Measurements from ENCODE around the gene IRF2. TPM values are rescaled to one million over a fixed set of nuclear protein-coding genes. Genes with fewer than 3 reads are reported as not detected.

IRF2 gene
- total RNA-seq (10 to 100 TPM; 11.4 to 14.9 TPM), total RNA-seq (16.4 to 115 (median 56.7) reads per million in 172 experiments)
- polyA plus RNA-seq (2013, experiment 1 of 2), result 54.0 TPM
- polyA plus RNA-seq (2013, experiment 2 of 2), result 59.1 TPM

DNA sequence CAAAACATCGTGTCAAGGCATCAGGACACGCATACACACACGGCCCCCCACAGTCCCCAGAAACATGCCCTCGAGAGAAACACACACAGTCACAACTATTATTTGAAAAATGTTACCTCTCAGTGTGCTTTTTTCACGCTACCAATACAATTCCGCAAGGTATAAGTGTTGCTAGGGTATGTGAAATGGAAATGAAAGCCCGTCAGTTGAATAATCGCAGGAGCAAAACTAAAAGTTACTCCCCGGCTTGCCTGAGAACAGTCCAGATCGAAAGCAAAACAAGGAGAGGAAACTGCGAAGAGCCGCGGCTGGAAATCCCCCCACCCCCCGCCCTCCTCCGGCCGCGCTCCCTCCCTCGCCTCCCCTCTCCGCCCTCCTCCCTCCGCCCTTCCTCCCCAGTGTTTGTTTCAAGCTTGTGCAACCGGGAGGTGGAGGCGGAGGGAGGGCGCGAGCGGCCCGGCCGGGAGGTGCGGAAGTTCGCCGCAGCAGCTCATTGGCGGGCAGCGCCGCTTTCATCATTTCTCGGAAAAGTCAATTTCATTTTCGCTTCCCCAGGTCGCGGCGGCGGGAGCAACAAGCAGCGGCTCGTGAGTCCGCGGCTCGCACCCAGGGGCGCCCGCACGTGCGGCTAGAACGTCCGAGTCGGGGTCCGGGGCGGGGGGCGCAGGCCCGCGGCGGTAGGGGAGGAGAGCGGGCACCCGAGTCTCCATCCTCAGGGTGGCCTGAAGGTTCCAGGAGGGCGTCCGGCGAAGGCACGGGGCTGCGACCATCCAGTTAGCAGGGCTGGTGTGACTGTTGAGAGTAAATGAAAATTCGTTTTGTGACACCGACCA is at the start of gene IRF2:
Gene IRF2, minus strand, starts transcription at position 288 of the 833 bp plus-strand sequence. CDS start 45,486 bp downstream, outside the sequence.
- ChIA-PET POLR2A (interaction anchor here (0.6 to 5.2 kb wide), 42 partner anchors 9 to 1031 kb away, joined by 3 to 233 read pairs (median 6); partner anchors contain the start of genes CASP3, CDKN2AIP, CENPU and PRIMPOL), CTCF (interaction anchor here (0.9 to 2.0 kb wide), 2 partner anchors 63 to 210 kb away, joined by 4 to 7 read pairs; no protein-coding TSS in a partner anchor)
- H3K27me3 ChIP-seq (ENCODE audit: control insufficient read depth in 1 of 2, insufficient read depth in 2 of 2, low read length in 2 of 2), result no peaks in the 10 kb centered on the region
- H3K9me3 ChIP-seq (ENCODE audit: control insufficient read depth in 1 of 2, insufficient read depth in 1 of 2, low read length in 2 of 2), result no peaks in the 10 kb centered on the region
- peak within 1 kb of the TSS; percentile 99 for H3K4me3 ChIP-seq (ENCODE audit: low read length)
- intact Hi-C loops (cut with DNase I, micrococcal nuclease), result loop anchor here (1.0 to 10.0 kb wide), 13 partner anchors 21 to 1027 kb away; partner anchors contain the start of genes CASP3 (in 2 of the 2), CENPU (in 2 of the 2), PRIMPOL (in 2 of the 2) and ACSL1 (in 1 of the 2)
- ATAC-seq (ENCODE audit: poor library complexity) (peak; percentile 81), DNase-seq (peak; percentile 92 to 99 (median 96))
- H3K4me3 Mint-ChIP-seq, result peak within 1 kb of the TSS; percentile 98
- H3K4me1 Mint-ChIP-seq (ENCODE audit: low read depth), result peaks cover 65% of the 10 kb centered on the region
- H3K27ac ChIP-seq (ENCODE audit: low read depth in 1 of 2, low read length in 2 of 2), result peak within 1 kb of the TSS; percentile 87 to 95
- TF ChIP-seq, protein P1, sequence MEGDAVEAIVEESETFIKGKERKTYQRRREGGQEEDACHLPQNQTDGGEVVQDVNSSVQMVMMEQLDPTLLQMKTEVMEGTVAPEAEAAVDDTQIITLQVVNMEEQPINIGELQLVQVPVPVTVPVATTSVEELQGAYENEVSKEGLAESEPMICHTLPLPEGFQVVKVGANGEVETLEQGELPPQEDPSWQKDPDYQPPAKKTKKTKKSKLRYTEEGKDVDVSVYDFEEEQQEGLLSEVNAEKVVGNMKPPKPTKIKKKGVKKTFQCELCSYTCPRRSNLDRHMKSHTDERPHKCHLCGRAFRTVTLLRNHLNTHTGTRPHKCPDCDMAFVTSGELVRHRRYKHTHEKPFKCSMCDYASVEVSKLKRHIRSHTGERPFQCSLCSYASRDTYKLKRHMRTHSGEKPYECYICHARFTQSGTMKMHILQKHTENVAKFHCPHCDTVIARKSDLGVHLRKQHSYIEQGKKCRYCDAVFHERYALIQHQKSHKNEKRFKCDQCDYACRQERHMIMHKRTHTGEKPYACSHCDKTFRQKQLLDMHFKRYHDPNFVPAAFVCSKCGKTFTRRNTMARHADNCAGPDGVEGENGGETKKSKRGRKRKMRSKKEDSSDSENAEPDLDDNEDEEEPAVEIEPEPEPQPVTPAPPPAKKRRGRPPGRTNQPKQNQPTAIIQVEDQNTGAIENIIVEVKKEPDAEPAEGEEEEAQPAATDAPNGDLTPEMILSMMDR (IDR thresholded peaks at IDR 0.05), result no peak
- H3K36me3 ChIP-seq (ENCODE audit: insufficient read depth, low read length), result peaks cover 8% of the 10 kb centered on the region
- H3K4me1 ChIP-seq (ENCODE audit: insufficient read depth, low read length), result peaks cover 51% of the 10 kb centered on the region
- H3K27ac Mint-ChIP-seq, result peak within 1 kb of the TSS; percentile 98
- no peaks in the 10 kb centered on the region for H3K27me3 Mint-ChIP-seq
- no peaks in the 10 kb centered on the region for H3K9me3 Mint-ChIP-seq
- peaks cover 48% of the 10 kb centered on the region for H3K36me3 Mint-ChIP-seq (ENCODE audit: low read depth)

DNA sequence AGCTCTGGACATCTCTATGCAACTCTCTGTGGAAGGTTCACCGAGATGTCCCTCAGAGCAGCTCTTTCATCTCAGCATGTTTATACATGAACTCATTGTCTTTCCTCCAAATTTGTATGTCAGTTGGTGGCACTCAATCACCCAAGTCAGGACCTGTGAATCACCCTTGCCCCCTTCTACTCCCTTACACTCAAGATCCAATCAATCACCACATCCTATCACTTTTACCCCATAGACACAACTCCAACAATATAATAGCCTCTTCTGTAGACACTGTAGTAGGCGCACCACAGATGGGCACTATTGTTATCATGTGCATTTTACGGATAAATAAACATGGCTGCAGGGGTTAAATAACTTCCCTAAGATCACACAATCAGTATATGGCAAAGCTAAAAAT is 41.3 kb upstream of the IRF2 start:
- peaks cover 1% of the 10 kb centered on the region for H3K9me3 Mint-ChIP-seq
- Histone ChIP-seq H3K36me3 (ENCODE audit: insufficient read depth, low read length) (no peaks in the 10 kb centered on the region), H3K9me3 (ENCODE audit: control insufficient read depth in 1 of 2, insufficient read depth in 1 of 2, low read length in 2 of 2) (peaks cover 0 to 12% of the 10 kb centered on the region in 2 experiments), H3K4me1 (ENCODE audit: insufficient read depth, low read length) (peaks cover 16% of the 10 kb centered on the region), H3K27ac (ENCODE audit: low read depth in 1 of 2, low read length in 2 of 2) (no peak overlapping the region), H3K27me3 (ENCODE audit: control insufficient read depth in 1 of 2, insufficient read depth in 2 of 2, low read length in 2 of 2) (no peaks in the 10 kb centered on the region), H3K4me3 (ENCODE audit: low read length) (no peak overlapping the region)
- no peak overlapping the region for H3K4me3 Mint-ChIP-seq
- TF ChIP-seq, protein P1 (IDR thresholded peaks at IDR 0.05), result no peak
- H3K36me3 Mint-ChIP-seq (ENCODE audit: low read depth), result no peaks in the 10 kb centered on the region
- intact Hi-C loops (cut with DNase I, micrococcal nuclease), result no loop called here
- DNase-seq (no peak), ATAC-seq (ENCODE audit: poor library complexity) (no peak)
- no peak overlapping the region for H3K27ac Mint-ChIP-seq
- ChIA-PET CTCF (no interaction called here), POLR2A (interaction anchor here (0.8 to 2.4 kb wide), 3 partner anchors 21 to 41 kb away, joined by 4 to 17 read pairs (median 6); partner anchors contain the start of gene IRF2)
- no peaks in the 10 kb centered on the region for H3K27me3 Mint-ChIP-seq
- peaks cover 20% of the 10 kb centered on the region for H3K4me1 Mint-ChIP-seq (ENCODE audit: low read depth)

DNA sequence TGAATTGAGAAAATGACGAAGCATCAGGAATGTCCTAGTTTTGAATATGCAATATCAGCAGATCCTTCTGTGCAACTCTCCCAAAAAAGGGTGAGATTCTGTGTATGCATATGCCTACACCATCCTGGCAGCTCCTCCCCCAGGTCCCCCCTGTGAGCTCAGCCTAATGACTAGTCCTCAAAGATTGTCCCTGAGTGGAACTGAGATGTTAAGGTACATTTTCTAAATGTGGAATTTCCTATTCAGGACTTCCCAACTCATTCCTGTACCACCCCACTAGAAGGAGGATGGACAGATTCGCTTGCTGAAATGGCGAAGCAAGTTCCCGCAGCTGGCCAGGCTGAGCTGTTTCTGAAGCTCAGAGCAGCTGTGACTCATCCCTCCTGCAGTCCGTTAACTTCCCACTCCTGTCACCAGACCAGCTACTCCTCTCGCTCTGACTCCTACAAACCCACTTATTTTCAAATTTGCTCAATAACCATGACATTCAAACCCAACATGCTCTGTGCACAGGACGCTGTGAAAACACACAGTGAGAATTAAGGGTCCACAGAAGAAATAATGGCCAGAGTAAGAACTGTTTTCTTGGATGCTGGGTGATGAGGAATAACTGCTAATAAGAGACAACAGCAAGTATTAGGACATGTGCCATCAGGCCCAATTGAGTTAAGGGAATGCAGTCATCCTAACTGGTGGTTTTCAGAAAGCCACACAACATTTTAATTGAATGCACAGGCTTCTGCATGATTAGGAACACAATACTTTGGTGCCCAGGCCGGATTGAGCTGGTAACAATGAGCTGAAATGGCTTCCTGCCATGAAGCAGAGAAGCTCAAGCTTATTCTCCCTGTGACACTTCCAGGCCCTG is 40.0 kb upstream of the IRF2 start:
- Mint-ChIP-seq H3K9me3 (peaks cover 3% of the 10 kb centered on the region), H3K4me3 (no peak overlapping the region), H3K27me3 (no peaks in the 10 kb centered on the region), H3K36me3 (ENCODE audit: low read depth) (no peaks in the 10 kb centered on the region), H3K4me1 (ENCODE audit: low read depth) (peaks cover 24% of the 10 kb centered on the region), H3K27ac (no peak overlapping the region)
- Histone ChIP-seq H3K27me3 (ENCODE audit: control insufficient read depth in 1 of 2, insufficient read depth in 2 of 2, low read length in 2 of 2) (no peaks in the 10 kb centered on the region), H3K36me3 (ENCODE audit: insufficient read depth, low read length) (no peaks in the 10 kb centered on the region), H3K4me3 (ENCODE audit: low read length) (no peak overlapping the region), H3K4me1 (ENCODE audit: insufficient read depth, low read length) (peaks cover 16% of the 10 kb centered on the region), H3K27ac (ENCODE audit: low read depth in 1 of 2, low read length in 2 of 2) (no peak overlapping the region), H3K9me3 (ENCODE audit: control insufficient read depth in 1 of 2, insufficient read depth in 1 of 2, low read length in 2 of 2) (peaks cover 0 to 8% of the 10 kb centered on the region in 2 experiments)
- TF ChIP-seq, protein P1 (IDR thresholded peaks at IDR 0.05), result no peak
- intact Hi-C loops (cut with DNase I, micrococcal nuclease), result no loop called here
- ChIA-PET CTCF (no interaction called here), POLR2A (interaction anchor here (0.8 to 2.4 kb wide), 6 partner anchors 11 to 135 kb away, joined by 3 to 17 read pairs (median 6); partner anchors contain the start of genes CASP3, IRF2 and PRIMPOL)
- DNase-seq (peak in 4 of 14 experiments; percentile 13 to 72 (median 56)), ATAC-seq (ENCODE audit: poor library complexity) (peak; percentile 37)
